ENCODE results near the gene ZFHX3. TPM values are rescaled to one million over a fixed set of nuclear protein-coding genes. Genes with fewer than 3 reads are reported as not detected.

The ZFHX3 gene
- total and polyA plus RNA-seq, 2 donors (not counting 3 experiments of a cell fraction or from before 2014, with no cell fraction given): 3.7 to 18.8 TPM

- CTCF ChIA-PET: interaction anchor here (0.7 to 2.7 kb wide), 3 partner anchors 16 to 147 kb away, joined by 3 to 9 read pairs (median 5); no protein-coding TSS in a partner anchor
- Histone ChIP-seq H3K4me3 (replicated peaks in 1 of 3; ENCODE audit: insufficient read depth in 1 of 3, low read depth in 1 of 3, low read length in 3 of 3) (no peak overlapping the region), H3K36me3 (ENCODE audit: control insufficient read depth in 2 of 2, extremely low read depth in 1 of 2, insufficient read depth in 2 of 2, low read length in 2 of 2) (peaks cover 0 to under 1% of the 10 kb centered on the region in 2 experiments), H3K9ac (replicated peaks; ENCODE audit: extremely low read depth, insufficient read depth, low read length) (no peak overlapping the region), H3K79me2 (ENCODE audit: control insufficient read depth, insufficient read depth, low read length) (peaks cover 9% of the 10 kb centered on the region), H3K9me3 (replicated peaks; ENCODE audit: control insufficient read depth, insufficient read depth, low read length) (no peaks in the 10 kb centered on the region), H4K20me1 (replicated peaks; ENCODE audit: control insufficient read depth, extremely low read depth, insufficient read depth, low read length) (no peaks in the 10 kb centered on the region), H3K27ac (ENCODE audit: insufficient read depth, low read depth, low read length) (no peak overlapping the region), H3K9me1 (replicated peaks; ENCODE audit: control insufficient read depth, extremely low read depth, insufficient read depth, low read length) (no peaks in the 10 kb centered on the region), H2AFZ (ENCODE audit: low read depth, low read length) (no peak overlapping the region), H3K4me2 (ENCODE audit: insufficient read depth, low read length) (no peak overlapping the region), H3K27me3 (ENCODE audit: control insufficient read depth in 2 of 2, insufficient read depth in 2 of 2, low read length in 2 of 2) (no peaks in the 10 kb centered on the region), H3K4me1 (ENCODE audit: control insufficient read depth, extremely low read depth, insufficient read depth, low read length) (peaks cover 2% of the 10 kb centered on the region)
- intact Hi-C loops (cut with micrococcal nuclease) (loop anchor here (5.0 kb wide), 1 partner anchor 68 kb away; no protein-coding TSS in a partner anchor), dilution Hi-C loops (cut with MboI; ENCODE audit: extremely low pct_ligation_motif_present, low sequenced_read_pairs) (no loop called here)
- FAIRE-seq (no peak), DNase-seq (ENCODE audit: low read depth, low spot score) (no peak)
- TF ChIP-seq GATA2 (IDR thresholded peaks at IDR 0.05; ENCODE audit: insufficient read depth, insufficient read length, low read depth, low read length) (no peak), POLR2AphosphoS5 (IDR thresholded peaks at IDR 0.05; ENCODE audit: insufficient read depth, low read depth, low read length) (no peak), MYC (IDR thresholded peaks at IDR 0.05; ENCODE audit: low read depth, low read length) (no peak), EZH2 (IDR thresholded peaks at IDR 0.05; ENCODE audit: borderline replicate concordance, low read depth, low read length, severe bottlenecking) (no peak), JUN (IDR thresholded peaks at IDR 0.05; ENCODE audit: borderline replicate concordance, insufficient read depth, insufficient read length, low read depth) (no peak), MAX (IDR thresholded peaks at IDR 0.05; ENCODE audit: insufficient read depth, insufficient read length) (no peak), FOS (IDR thresholded peaks at IDR 0.05; ENCODE audit: borderline replicate concordance, insufficient read depth, low read length) (no peak), CTCF (IDR thresholded peaks at IDR 0.05; ENCODE audit: extremely low read depth in 1 of 2, insufficient read depth in 1 of 2, low read depth in 1 of 2, low read length in 2 of 2) (no peak), POLR2A (IDR thresholded peaks at IDR 0.05; ENCODE audit: low read depth, low read length) (no peak)
- BruUV-seq (replicated peaks): no TSS peak
- POLR2A ChIA-PET: no interaction called here
These were observed 103.0 kb downstream of the ZFHX3 start for GRCh38 chr16:72944757-72945485.

Data from endothelial cell of umbilical vein (primary cell).